SU-DHL-6 (cell line): ENCODE results near the gene MYCBP.

ENCODE experiments used
- H2AFZ ChIP-seq: fragments of 200-600 bp; sonication (generic); 2 replicates; pipeline ENCODE4 v1.6.1; 2014; ENCODE audit warnings: low read depth, mild to moderate bottlenecking, moderate library complexity, mixed read lengths, antibody characterized with exemption, low read length; ENCODE audit not compliant: severe bottlenecking
- H3F3A ChIP-seq: fragments of 200-600 bp; shearing (Covaris generic); 2 replicates; pipeline ENCODE4 v1.6.0; 2016; ENCODE audit warnings: antibody characterized with exemption, mild to moderate bottlenecking; ENCODE audit not compliant: insufficient read depth
- H3K27ac ChIP-seq: fragments of 200-600 bp; sonication (generic); 2 replicates; pipeline ENCODE4 v1.5.1; 2016; ENCODE audit warnings: low read depth, mild to moderate bottlenecking, low read length, moderate library complexity, mixed read lengths
- H3K27me3 ChIP-seq: fragments of 200-600 bp; sonication (generic), shearing (Covaris generic); 2 replicates; pipeline ENCODE4 v1.6.0; 2014; ENCODE audit warnings: mild to moderate bottlenecking, low read length
- H3K36me3 ChIP-seq: fragments of 200-600 bp; sonication (generic); 2 replicates; pipeline ENCODE4 v1.6.1; 2014; ENCODE audit warnings: mild to moderate bottlenecking, low read length, mixed read lengths
- H3K4me2 ChIP-seq: fragments of 300-600, 200-600 bp; shearing (Covaris generic), sonication (generic); 2 replicates; pipeline ENCODE4 v1.6.0; 2014; ENCODE audit warnings: low read length, low read depth, mild to moderate bottlenecking; ENCODE audit not compliant: poor library complexity, severe bottlenecking
- H3K4me3 ChIP-seq: fragments of 200-600 bp; sonication (generic); 2 replicates; pipeline ENCODE4 v1.5.1; 2014; ENCODE audit warnings: antibody characterized with exemption, low read length, mild to moderate bottlenecking, mixed read lengths; ENCODE audit not compliant: insufficient read depth, poor library complexity, severe bottlenecking
- H3K79me2 ChIP-seq: fragments of 200-600 bp; sonication (generic); 2 replicates; pipeline ENCODE4 v1.6.1; 2014; ENCODE audit warnings: mild to moderate bottlenecking, low read length, moderate library complexity; ENCODE audit not compliant: insufficient read depth
- H3K9ac ChIP-seq: fragments of 200-600 bp; sonication (generic); 2 replicates; pipeline ENCODE4 v1.7.0; 2014; ENCODE audit warnings: mild to moderate bottlenecking, low read length
- H3K9me2 ChIP-seq: fragments of 200-600 bp; sonication (generic); replicated peaks from 2 replicates; pipeline ENCODE4 v1.6.1; 2014; ENCODE audit warnings: low read length; ENCODE audit not compliant: insufficient read depth
- H3K9me3 ChIP-seq: fragments of 200-600 bp; sonication (generic); 2 replicates; pipeline ENCODE4 v1.6.1; 2014; ENCODE audit warnings: low read length, mixed read lengths; ENCODE audit not compliant: insufficient read depth
- H4K20me1 ChIP-seq: fragments of 200-600 bp; sonication (generic); 2 replicates; pipeline ENCODE4 v1.6.1; 2014; ENCODE audit warnings: low read depth, mild to moderate bottlenecking, antibody characterized with exemption, low read length, moderate library complexity, mixed read lengths
- EZH2phosphoT487 ChIP-seq: fragments of 200-600 bp; sonication (generic), shearing (Covaris generic); conservative IDR thresholded peaks from 2 replicates; pipeline ENCODE4 v1.6.1; 2018; ENCODE audit warnings: mild to moderate bottlenecking, antibody characterized with exemption, low read length, moderate library complexity, mixed read lengths
- TF ChIP-seq, protein P1 (sequence below): fragments of 200-600 bp; sonication (generic); IDR thresholded peaks from one replicate; pipeline ENCODE4 v1.5.1; 2017; ENCODE audit warnings: antibody characterized with exemption, mild to moderate bottlenecking, low read length, moderate library complexity; ENCODE audit not compliant: insufficient read depth, poor library complexity, severe bottlenecking

Gene MYCBP

DNA sequence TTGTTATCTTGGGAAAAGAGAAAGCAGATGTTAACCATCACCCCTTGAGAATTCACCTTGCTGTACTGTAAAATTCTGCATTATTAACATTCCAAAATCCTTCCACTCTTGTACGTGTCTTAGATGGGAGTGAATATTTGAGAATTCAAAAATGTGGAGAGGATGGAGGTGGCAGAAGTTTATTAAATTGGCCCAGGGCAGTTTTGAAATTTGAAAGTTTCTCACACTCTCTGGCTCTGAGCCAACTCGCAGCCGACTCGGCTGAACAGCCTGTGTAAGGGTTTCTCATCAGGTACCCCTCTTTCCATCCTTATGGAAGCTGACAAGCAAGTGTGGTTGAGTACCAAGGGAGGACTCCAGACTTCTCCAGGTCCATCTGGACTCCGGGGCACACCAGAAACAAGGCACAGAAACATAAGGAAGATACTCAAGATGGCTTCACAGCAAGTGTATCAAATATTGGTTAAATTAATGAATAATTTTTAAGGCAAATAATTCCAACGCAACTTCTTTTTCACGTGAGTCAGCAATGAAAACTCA is 58.6 kb downstream of the MYCBP start:
- Histone ChIP-seq H3K9ac (no peak overlapping the region), H3K27ac (no peak overlapping the region), H4K20me1 (no peaks in the 10 kb centered on the region), H3F3A (no peaks in the 10 kb centered on the region), H3K27me3 (no peaks in the 10 kb centered on the region), H3K9me2 (no peaks in the 10 kb centered on the region), H3K9me3 (no peaks in the 10 kb centered on the region), H3K79me2 (no peaks in the 10 kb centered on the region), H2AFZ (no peak overlapping the region), H3K4me2 (no peak overlapping the region), H3K36me3 (no peaks in the 10 kb centered on the region), H3K4me3 (no peak overlapping the region)
- TF ChIP-seq EZH2phosphoT487: no peak
- TF ChIP-seq, protein P1, sequence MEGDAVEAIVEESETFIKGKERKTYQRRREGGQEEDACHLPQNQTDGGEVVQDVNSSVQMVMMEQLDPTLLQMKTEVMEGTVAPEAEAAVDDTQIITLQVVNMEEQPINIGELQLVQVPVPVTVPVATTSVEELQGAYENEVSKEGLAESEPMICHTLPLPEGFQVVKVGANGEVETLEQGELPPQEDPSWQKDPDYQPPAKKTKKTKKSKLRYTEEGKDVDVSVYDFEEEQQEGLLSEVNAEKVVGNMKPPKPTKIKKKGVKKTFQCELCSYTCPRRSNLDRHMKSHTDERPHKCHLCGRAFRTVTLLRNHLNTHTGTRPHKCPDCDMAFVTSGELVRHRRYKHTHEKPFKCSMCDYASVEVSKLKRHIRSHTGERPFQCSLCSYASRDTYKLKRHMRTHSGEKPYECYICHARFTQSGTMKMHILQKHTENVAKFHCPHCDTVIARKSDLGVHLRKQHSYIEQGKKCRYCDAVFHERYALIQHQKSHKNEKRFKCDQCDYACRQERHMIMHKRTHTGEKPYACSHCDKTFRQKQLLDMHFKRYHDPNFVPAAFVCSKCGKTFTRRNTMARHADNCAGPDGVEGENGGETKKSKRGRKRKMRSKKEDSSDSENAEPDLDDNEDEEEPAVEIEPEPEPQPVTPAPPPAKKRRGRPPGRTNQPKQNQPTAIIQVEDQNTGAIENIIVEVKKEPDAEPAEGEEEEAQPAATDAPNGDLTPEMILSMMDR: no peak

DNA sequence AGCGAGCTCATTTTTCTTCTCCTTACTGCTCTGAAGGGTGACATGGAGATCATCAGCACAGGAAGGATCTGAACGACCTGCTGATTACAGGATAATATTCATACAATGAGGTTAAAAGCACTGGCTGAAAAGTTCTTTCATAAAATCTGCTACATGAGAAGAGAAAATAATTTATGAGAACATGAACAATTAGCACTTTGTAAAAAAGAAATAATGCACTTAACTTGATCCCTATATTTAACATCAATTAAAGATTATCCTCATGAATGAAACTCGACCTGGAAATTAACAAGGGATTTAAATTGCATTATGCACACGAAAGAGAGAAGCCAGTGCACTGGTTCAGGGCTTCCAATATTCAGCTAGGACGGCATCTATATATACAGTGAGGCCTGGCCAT is 60.2 kb downstream of the MYCBP start:
- no peaks in the 10 kb centered on the region for H3K27me3 ChIP-seq
- no peak overlapping the region for H3K4me2 ChIP-seq
- no peaks in the 10 kb centered on the region for H3K36me3 ChIP-seq
- no peaks in the 10 kb centered on the region for H3F3A ChIP-seq
- no peaks in the 10 kb centered on the region for H4K20me1 ChIP-seq
- no peak overlapping the region for H2AFZ ChIP-seq
- no peak overlapping the region for H3K9ac ChIP-seq
- TF ChIP-seq, protein P1: no peak
- TF ChIP-seq EZH2phosphoT487: no peak
- H3K79me2 ChIP-seq: no peaks in the 10 kb centered on the region
- no peak overlapping the region for H3K27ac ChIP-seq
- H3K9me3 ChIP-seq: no peaks in the 10 kb centered on the region
- H3K4me3 ChIP-seq: no peak overlapping the region
- no peaks in the 10 kb centered on the region for H3K9me2 ChIP-seq
